ENCODE results near the gene KCP.

GRCh38 chr7:128928159-128928813 lies 17.8 kb upstream of the KCP start:
- TF ChIP-seq GATA2 (IDR thresholded peaks at IDR 0.05; ENCODE audit: low read depth, low read length) (no peak), GATA3 (IDR thresholded peaks at IDR 0.05; ENCODE audit: low read depth, low read length) (no peak)
